ES-I3 (cell line): ENCODE data around the gene XPA.
"Not testable (repeated sequence)": the region's sequence is repeated elsewhere in the genome, so short reads cannot be mapped to it uniquely, and the experiment has no call there.

ENCODE experiments used
- H3K36me3 ChIP-seq: 2 replicates; pipeline ENCODE4 v1.6.1; 2013; ENCODE audit warnings: mild to moderate bottlenecking, low read length, control low read depth, moderate library complexity; ENCODE audit not compliant: insufficient read depth
- H3K4me1 ChIP-seq: 2 replicates; pipeline ENCODE4 v1.6.1; 2013; ENCODE audit warnings: mild to moderate bottlenecking, control low read depth, low read length; ENCODE audit not compliant: insufficient read depth
- H3K9ac ChIP-seq: 2 replicates; pipeline ENCODE4 v1.6.1; 2013; ENCODE audit warnings: low read depth, mild to moderate bottlenecking, low read length, moderate library complexity
- H3K9me3 ChIP-seq: 2 replicates; pipeline ENCODE4 v1.6.1; 2013; ENCODE audit warnings: mild to moderate bottlenecking, low read length, moderate library complexity; ENCODE audit not compliant: control insufficient read depth, insufficient read depth

XPA gene

DNA sequence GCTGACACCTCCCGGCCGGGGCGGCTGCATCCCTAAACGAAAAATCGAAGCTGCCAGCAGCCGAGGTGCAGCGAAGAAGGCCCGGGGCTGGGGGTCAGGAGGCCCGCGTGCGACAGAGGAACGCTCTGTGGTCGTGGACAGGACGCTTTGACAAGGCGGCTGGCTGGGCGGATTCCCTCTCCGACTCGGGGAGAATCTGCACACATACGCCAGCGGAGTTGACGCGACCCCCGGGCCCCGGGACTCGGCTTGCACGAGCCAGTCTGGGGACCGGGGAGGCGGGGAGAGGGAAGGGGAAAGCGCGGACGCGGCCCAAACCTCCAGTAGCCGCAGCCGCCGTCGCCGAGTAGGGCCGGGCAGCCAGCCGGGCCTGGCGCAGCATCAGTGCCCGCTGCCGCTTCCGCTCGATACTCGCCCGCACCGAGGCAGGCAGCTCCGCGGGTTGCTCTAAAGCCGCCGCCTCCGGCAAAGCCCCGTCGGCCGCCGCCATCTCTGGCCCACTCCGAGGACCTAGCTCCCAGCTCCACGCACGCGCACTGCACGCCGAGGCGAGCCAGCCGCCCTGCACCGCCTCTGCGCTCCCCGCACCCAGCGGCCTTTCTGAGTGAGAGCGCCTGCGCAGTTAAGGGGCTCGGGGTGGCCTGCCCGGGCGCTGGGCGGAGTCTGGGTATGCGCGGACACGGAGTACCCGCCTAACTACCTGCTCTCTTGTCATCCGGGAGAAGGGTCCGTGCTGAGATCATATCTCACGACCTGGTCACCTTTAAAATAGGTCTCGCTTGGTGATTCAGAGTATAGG lies at the start of gene XPA:
Gene XPA, minus strand, starts transcription at position 538 of the 799 bp plus-strand sequence. Its CDS starts 48 bp downstream, at position 490.
- peak within 1 kb of the TSS; percentile 95 for H3K9ac ChIP-seq
- no peaks in the 10 kb centered on the region for H3K9me3 ChIP-seq
- no peaks in the 10 kb centered on the region for H3K36me3 ChIP-seq
- peaks cover 13% of the 10 kb centered on the region; the same call in 1 of the 2 replicates for H3K4me1 ChIP-seq

DNA sequence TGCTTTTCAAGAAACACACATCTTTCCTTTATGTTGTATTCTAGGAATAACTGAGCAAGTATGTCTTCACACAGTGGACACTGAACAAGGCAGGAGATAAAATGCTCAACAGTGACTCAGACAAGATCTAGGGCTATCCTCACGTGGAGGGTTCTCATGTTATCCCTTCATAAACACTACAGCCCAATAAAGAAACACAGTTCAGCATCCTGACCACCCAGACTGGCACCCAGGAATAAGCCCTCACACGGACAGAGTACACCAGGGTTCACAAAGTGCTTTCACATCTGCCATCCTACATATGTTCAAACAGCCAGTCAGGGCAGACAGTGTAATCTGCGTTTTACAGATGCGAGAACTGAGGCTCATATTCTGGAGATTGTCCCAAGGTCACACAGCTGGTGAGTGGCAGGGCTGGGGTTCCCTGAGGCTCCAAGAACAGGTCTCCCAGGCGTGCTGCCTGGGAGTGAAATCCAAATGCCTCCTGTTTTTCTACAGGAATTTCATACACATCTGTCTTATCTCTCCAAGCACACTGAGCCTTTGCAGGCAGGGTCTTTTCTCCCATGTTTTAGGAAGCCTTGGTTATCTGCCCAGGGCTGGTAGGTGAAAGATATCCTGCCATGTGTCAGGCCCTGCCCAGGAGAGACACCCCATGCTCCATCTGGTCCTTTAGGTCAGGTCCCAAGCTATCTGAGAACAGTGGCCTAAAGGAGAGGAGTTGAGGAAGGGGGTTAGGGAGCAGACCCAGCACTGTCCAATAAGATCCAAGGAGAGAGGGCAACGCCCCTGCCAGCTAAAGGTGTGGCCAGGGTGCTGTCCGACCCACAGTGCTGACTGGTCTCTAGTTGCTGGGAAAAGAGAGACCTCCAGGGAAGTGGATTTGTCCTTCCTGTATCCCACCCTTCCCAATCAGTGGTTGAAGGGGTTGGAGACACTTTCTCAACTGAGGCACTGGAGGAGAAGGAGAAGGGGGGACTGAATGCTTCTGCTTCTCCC lies 47.9 kb upstream of the XPA start:
- Histone ChIP-seq H3K36me3 (no peaks in the 10 kb centered on the region), H3K9me3 (peaks cover 8% of the 10 kb centered on the region; the same call in 1 of the 2 replicates), H3K9ac (no peak overlapping the region), H3K4me1 (peaks cover 4% of the 10 kb centered on the region)

DNA sequence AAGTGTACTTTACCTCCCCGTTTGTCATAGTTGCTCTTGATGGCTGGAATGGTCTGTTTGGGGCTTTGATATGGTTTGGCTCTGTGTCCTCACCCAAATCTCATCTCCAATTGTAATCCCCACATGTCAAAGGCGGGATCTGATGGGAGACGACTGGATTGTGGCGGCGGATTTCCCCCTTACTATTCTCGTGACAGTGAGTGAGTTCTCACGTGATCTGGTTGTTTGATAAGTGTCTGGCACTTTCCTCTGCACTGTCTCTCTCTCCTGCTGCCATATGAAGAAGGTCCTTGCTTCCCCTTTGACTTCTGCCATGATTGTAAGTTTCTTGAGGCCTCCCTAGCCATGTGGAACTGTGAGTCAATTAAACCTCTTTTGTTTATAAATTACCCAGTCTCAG lies 46.9 kb upstream of the XPA start:
- not testable (repeated sequence) for H3K36me3 ChIP-seq, H3K9me3 ChIP-seq, H3K4me1 ChIP-seq, H3K9ac ChIP-seq

- peaks cover 8% of the 10 kb centered on the region; the same call in 1 of the 2 replicates for H3K9me3 ChIP-seq
- peaks cover 4% of the 10 kb centered on the region for H3K4me1 ChIP-seq
- H3K36me3 ChIP-seq: no peaks in the 10 kb centered on the region
- no peak overlapping the region for H3K9ac ChIP-seq
These were observed 45.4 kb upstream of the XPA start for GRCh38 chr9:97742545-97742944.

DNA sequence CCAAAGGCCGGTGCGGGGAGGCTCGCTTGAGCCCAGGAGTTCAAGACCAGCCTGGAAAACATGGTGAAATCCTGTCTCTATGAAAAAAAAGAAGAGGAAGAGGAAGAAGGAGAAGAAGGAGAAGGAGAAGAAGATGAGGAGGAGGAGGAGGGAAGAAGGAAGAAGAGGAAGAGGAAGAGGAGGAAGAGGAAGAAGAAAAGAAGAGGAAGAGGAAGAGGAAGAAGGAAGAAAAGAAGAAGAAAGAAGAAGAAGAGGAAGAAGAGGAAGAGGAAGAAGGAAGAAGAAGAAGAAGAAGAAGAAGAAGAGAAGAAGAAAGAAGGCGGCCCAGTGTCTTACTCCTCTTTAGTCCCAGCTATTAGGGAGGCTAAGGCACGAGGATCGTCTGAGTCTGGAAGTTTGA lies 44.8 kb upstream of the XPA start:
- Histone ChIP-seq H3K4me1 (peaks cover 4% of the 10 kb centered on the region), H3K9me3 (peaks cover 8% of the 10 kb centered on the region; the same call in 1 of the 2 replicates), H3K9ac (no peak overlapping the region; the same call in 1 of the 2 replicates), H3K36me3 (no peaks in the 10 kb centered on the region)

DNA sequence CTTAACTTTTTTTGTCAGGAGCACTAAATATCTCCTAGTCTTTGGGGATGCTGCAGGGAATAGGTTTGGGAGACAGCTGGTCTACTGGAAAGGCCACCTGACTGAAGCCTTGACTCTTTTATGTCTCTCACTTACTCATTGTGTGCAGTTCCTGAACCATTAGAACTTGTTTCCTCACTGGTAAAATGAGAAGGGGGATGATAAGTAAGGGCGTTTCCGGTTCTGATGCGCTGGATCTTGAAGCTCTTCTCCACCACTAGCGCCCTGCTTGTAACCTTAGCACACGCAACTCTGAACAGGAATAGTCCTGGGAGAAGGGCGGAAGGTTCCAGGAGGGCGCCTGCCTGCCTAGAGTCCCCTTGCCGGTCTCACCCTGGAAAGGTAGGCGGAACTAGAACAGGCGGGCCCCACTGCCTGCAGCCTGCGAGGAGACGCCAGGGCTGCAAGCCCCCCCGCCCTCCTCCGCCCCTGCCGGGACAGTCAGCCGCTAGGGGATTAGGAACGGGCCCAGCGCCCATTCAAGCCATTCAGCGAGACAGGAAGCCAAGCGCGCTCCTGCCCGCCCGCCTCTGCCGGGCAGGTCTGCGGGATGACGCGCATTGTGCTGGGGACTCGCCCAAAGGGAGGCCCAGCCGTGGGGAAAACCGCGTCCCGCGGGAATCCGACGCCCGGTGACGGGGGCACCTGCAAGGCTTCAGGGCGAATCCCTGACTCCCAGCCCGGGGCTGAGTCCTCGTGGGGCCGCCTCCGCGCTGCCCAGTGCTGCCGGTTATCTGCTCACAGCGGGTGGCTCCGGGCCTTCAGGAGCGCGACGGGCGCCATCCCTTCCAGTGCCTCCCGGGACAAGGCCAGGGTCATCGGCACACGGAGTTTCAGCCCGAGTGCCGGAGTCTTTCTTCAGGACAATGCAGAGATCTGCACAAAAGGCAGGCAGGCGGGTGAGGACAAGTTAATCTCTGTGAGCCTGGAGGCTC lies 44.0 kb upstream of the XPA start:
- peaks cover 4% of the 10 kb centered on the region for H3K4me1 ChIP-seq
- H3K9ac ChIP-seq: peak overlapping the region; percentile 68
- H3K9me3 ChIP-seq: peaks cover 8% of the 10 kb centered on the region; the same call in 1 of the 2 replicates
- H3K36me3 ChIP-seq: no peaks in the 10 kb centered on the region

DNA sequence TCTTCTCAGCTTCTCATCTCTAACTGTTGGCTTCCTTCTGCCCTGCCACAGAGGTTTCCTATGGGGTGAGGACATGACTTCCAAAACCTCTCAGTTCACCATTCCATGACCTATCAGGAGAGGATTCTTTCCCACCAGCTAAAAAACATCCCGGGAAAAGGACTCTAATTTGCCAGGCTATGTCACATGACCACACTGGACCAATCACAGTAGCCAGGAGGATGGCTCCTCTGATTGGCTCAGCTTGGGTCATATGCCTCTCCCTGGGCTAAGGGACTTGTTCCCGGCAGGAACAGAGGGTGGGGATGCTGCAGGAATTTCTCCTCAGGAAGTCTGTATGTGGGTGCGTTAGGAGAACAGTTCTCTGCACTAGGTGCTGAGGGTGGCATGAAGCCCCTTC lies 40.3 kb upstream of the XPA start:
- peaks cover 4% of the 10 kb centered on the region for H3K4me1 ChIP-seq
- peaks cover 4% of the 10 kb centered on the region; the same call in 1 of the 2 replicates for H3K9me3 ChIP-seq
- H3K9ac ChIP-seq: 0 out of 2 replicates have a peak overlapping the region, but pooled peaks have one; percentile 29
- H3K36me3 ChIP-seq: no peaks in the 10 kb centered on the region

- no peaks in the 10 kb centered on the region for H3K4me1 ChIP-seq
- no peaks in the 10 kb centered on the region for H3K36me3 ChIP-seq
- no peak overlapping the region for H3K9ac ChIP-seq
These were observed 38.0 kb upstream of the XPA start for GRCh38 chr9:97735070-97735600.

GRCh38 chr9:97726716-97727115 lies 29.6 kb upstream of the XPA start:
- no peaks in the 10 kb centered on the region for H3K4me1 ChIP-seq
- H3K9me3 ChIP-seq: no peaks in the 10 kb centered on the region

More at GRCh38 chr9:97735070-97735600, 38.0 kb upstream of the XPA start:
- H3K9me3 ChIP-seq: no peaks in the 10 kb centered on the region

DNA sequence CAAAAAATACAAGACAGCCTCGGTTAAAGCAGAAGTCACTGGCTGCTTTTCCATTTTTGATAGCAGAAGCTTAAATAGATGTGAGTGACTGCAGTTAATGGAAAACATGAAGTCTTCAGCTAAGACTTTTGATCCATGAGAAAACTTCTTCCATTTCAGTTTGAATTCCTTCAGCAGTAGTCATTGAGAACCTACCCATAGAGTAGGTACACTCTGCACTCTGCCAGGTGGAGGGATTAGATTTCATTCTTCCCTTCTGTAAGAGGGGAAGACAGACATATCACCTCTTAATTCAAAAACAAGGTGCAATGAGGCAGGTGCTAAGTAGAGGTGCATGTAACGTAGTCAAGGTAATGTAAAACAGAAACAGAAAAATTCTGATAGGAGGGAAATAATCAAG lies 26.7 kb upstream of the XPA start:
- Histone ChIP-seq H3K36me3 (no peaks in the 10 kb centered on the region), H3K9ac (no peak overlapping the region), H3K4me1 (no peaks in the 10 kb centered on the region), H3K9me3 (0 out of 2 replicates have a peak, but pooled peaks cover 3% of the 10 kb centered on the region)

More at GRCh38 chr9:97726716-97727115, 29.6 kb upstream of the XPA start:
- Histone ChIP-seq H3K36me3 (no peaks in the 10 kb centered on the region), H3K9ac (no peak overlapping the region)

GRCh38 chr9:97722331-97722730 lies 25.2 kb upstream of the XPA start:
- 0 out of 2 replicates have a peak, but pooled peaks cover 3% of the 10 kb centered on the region for H3K9me3 ChIP-seq
- no peak overlapping the region for H3K9ac ChIP-seq
- H3K4me1 ChIP-seq: no peaks in the 10 kb centered on the region
- no peaks in the 10 kb centered on the region for H3K36me3 ChIP-seq

- Histone ChIP-seq H3K9ac (no peak overlapping the region), H3K4me1 (no peaks in the 10 kb centered on the region), H3K36me3 (no peaks in the 10 kb centered on the region), H3K9me3 (0 out of 2 replicates have a peak, but pooled peaks cover 3% of the 10 kb centered on the region)
These were observed 24.3 kb upstream of the XPA start for GRCh38 chr9:97721396-97721795.

DNA sequence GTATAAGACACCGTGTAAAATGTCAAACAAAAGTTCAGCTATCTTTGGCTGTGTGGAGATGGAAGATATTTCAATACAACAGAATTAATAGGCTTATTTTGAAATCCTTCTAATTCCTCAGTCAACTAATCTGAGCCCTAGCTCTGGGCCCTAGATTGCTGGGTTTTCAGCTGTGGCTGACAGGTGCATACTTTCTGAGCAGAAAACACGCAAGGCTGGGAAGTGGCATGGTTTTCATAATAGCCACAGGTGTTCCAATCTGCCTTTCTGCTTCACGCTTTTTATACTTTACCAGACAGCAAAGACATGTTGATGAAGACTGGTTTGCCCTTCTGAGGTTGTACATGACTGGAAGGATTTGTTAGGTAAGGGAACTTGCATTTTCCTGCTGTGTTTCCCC lies 20.7 kb upstream of the XPA start:
- H3K4me1 ChIP-seq: no peaks in the 10 kb centered on the region; the same call in 1 of the 2 replicates
- H3K9me3 ChIP-seq: 0 out of 2 replicates have a peak, but pooled peaks cover 3% of the 10 kb centered on the region
- no peaks in the 10 kb centered on the region for H3K36me3 ChIP-seq
- H3K9ac ChIP-seq: no peak overlapping the region
